ENCODE data around the gene HNRNPA0.
A peak's percentile ranks its signal among the peaks of the same experiment; 100 is the strongest.

Gene HNRNPA0

GRCh38 chr5:137734962-137735554 lies 19.1 kb downstream of the HNRNPA0 start:
- TF ChIP-seq CTCF (conservative IDR thresholded peaks at IDR 0.05; ENCODE audit: low read depth, low read length) = no peak
- peak overlapping the region; percentile 67 for H3K4me3 ChIP-seq (ENCODE audit: low read length)
- DNase-seq (ENCODE audit: low read depth) = no peak

- H3K4me3 ChIP-seq (ENCODE audit: low read length) = peak overlapping the region; percentile 67
- no peak for DNase-seq (ENCODE audit: low read depth)
- no peak for TF ChIP-seq CTCF (conservative IDR thresholded peaks at IDR 0.05; ENCODE audit: low read depth, low read length)
Observed at GRCh38 chr5:137734331-137734730, 19.8 kb downstream of the HNRNPA0 start.

- no peak for DNase-seq (ENCODE audit: low read depth)
- no peak overlapping the region for H3K4me3 ChIP-seq (ENCODE audit: low read length)
- no peak for TF ChIP-seq CTCF (conservative IDR thresholded peaks at IDR 0.05; ENCODE audit: low read depth, low read length)
Observed at GRCh38 chr5:137733922-137734321, 20.2 kb downstream of the HNRNPA0 start.

- H3K4me3 ChIP-seq (ENCODE audit: low read length) = no peak overlapping the region
- DNase-seq (ENCODE audit: low read depth) = no peak
- TF ChIP-seq CTCF (conservative IDR thresholded peaks at IDR 0.05; ENCODE audit: low read depth, low read length) = no peak
Observed at GRCh38 chr5:137733006-137733405, 21.2 kb downstream of the HNRNPA0 start.

GRCh38 chr5:137731176-137731575 lies 23.0 kb downstream of the HNRNPA0 start:
- DNase-seq (ENCODE audit: low read depth) = no peak
- no peak overlapping the region for H3K4me3 ChIP-seq (ENCODE audit: low read length)
- no peak for TF ChIP-seq CTCF (conservative IDR thresholded peaks at IDR 0.05; ENCODE audit: low read depth, low read length)

- H3K4me3 ChIP-seq (ENCODE audit: low read length) = no peak overlapping the region
- DNase-seq (ENCODE audit: low read depth) = no peak
- TF ChIP-seq CTCF (conservative IDR thresholded peaks at IDR 0.05; ENCODE audit: low read depth, low read length) = no peak
Observed at GRCh38 chr5:137730336-137730735, 23.8 kb downstream of the HNRNPA0 start.

GRCh38 chr5:137728048-137728447 lies 26.1 kb downstream of the HNRNPA0 start:
- H3K4me3 ChIP-seq (ENCODE audit: low read length) = no peak overlapping the region
- DNase-seq (ENCODE audit: low read depth) = no peak
- TF ChIP-seq CTCF (conservative IDR thresholded peaks at IDR 0.05; ENCODE audit: low read depth, low read length) = no peak

Measured in retinal pigment epithelial cell (primary cell).